Vagina (tissue), 2 donors: ENCODE data around the gene MTAP. TPM values are rescaled to one million over a fixed set of nuclear protein-coding genes. Genes with fewer than 3 reads are reported as not detected.

Experiments
- DNase-seq, 2 donors: peaks; one replicate each; pipeline ENCODE4 v3.0.0-alpha.2; 2017; ENCODE audit errors: extremely low spot score in 2 of 2
- H3K27ac ChIP-seq: fragments of 200-600 bp; sonication (generic); one replicate; pipeline ENCODE4 v1.5.1; 2019
- H3K27me3 ChIP-seq: fragments of 200-600 bp; sonication (generic); one replicate; pipeline ENCODE4 v1.5.1; 2019
- H3K36me3 ChIP-seq, 2 donors: fragments of 200-600 bp; sonication (generic); one replicate each; pipeline ENCODE4 v1.5.1; 2017 to 2019
- H3K4me1 ChIP-seq: fragments of 200-600 bp; sonication (generic); one replicate; pipeline ENCODE4 v1.5.1; 2019
- H3K4me3 ChIP-seq, 2 donors: fragments of 200-600 bp; sonication (generic); 1 replicate in 1 of 2; 2 replicates in 1 of 2; pipeline ENCODE4 v1.5.1; 2016 to 2019
- H3K9me3 ChIP-seq: fragments of 200-600 bp; sonication (generic); one replicate; pipeline ENCODE4 v1.5.1; 2019
- POLR2A ChIP-seq, 2 donors: fragments of 450-650 bp; IDR thresholded peaks; one replicate each; pipeline ENCODE4 v1.6.1; 2017; ENCODE audit warnings: antibody characterized with exemption in 2 of 2, mild to moderate bottlenecking in 2 of 2, moderate library complexity in 2 of 2
- POLR2AphosphoS5 ChIP-seq, 2 donors: sonication (generic); formaldehyde crosslinking; IDR thresholded peaks; one replicate each; pipeline ENCODE4 v1.9.0; 2017; ENCODE audit warnings: antibody characterized with exemption in 2 of 2, mild to moderate bottlenecking in 2 of 2, low read depth in 1 of 2; ENCODE audit not compliant: insufficient read depth in 1 of 2
- intact Hi-C: fragments of 100-400 bp; cut with DNase I; formaldehyde crosslinking; loops from one replicate; pipeline ENCODE4 v1.15.1; 2023
- total RNA-seq: library from RNA; depleted of rRNA; stranded (reverse); fragments of >200 nt; gene quantifications from one replicate; pipeline ENCODE4 v1.2.3, GENCODE V29; 2016
- TF ChIP-seq, protein P1 (sequence below), 3 experiments: fragments of 450-650 bp in 2 of 3; fragments of 200-600 bp in 1 of 3; sonication (generic) in 1 of 3; IDR thresholded peaks; one replicate each; pipeline ENCODE4 v1.5.1; 2017 to 2019; ENCODE audit warnings: antibody characterized with exemption in 3 of 3, mild to moderate bottlenecking in 2 of 3, moderate library complexity in 2 of 3

Gene MTAP
- total RNA-seq, 1 donor from 2014 or later, result 19.9 TPM

DNA sequence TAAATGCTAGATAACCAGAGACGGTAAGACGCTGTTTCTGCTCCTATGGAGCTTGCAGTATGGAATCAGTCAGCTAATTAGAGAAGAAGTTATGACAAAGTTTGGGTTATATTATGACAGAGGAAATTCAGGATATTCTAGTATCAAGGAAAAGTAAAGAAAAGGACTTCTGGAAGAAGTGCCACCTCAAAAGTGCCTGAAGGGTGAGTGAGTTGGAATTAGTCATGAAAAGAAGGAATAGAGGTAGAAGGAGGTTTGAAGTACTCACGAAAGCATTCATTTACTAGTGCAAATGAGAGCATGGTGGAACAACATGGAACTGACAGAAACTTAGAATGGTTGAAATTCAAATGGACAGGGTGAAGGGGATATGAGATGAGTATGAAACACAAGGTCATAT, 40.4 kb upstream of the MTAP start:
- H3K27ac ChIP-seq, result no peak overlapping the region
- no peaks in the 10 kb centered on the region for H3K36me3 ChIP-seq
- TF ChIP-seq, protein P1, sequence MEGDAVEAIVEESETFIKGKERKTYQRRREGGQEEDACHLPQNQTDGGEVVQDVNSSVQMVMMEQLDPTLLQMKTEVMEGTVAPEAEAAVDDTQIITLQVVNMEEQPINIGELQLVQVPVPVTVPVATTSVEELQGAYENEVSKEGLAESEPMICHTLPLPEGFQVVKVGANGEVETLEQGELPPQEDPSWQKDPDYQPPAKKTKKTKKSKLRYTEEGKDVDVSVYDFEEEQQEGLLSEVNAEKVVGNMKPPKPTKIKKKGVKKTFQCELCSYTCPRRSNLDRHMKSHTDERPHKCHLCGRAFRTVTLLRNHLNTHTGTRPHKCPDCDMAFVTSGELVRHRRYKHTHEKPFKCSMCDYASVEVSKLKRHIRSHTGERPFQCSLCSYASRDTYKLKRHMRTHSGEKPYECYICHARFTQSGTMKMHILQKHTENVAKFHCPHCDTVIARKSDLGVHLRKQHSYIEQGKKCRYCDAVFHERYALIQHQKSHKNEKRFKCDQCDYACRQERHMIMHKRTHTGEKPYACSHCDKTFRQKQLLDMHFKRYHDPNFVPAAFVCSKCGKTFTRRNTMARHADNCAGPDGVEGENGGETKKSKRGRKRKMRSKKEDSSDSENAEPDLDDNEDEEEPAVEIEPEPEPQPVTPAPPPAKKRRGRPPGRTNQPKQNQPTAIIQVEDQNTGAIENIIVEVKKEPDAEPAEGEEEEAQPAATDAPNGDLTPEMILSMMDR (IDR thresholded peaks at IDR 0.05), result no peak
- TF ChIP-seq POLR2AphosphoS5 (IDR thresholded peaks at IDR 0.05; ENCODE audit: insufficient read depth in 1 of 2, low read depth in 1 of 2) (no peak), POLR2A (IDR thresholded peaks at IDR 0.05) (no peak)
- DNase-seq, result no peak
- no peak overlapping the region for H3K4me3 ChIP-seq
- no peaks in the 10 kb centered on the region for H3K27me3 ChIP-seq
- H3K9me3 ChIP-seq, result no peaks in the 10 kb centered on the region
- intact Hi-C loops, result no loop called here
- no peaks in the 10 kb centered on the region for H3K4me1 ChIP-seq

DNA sequence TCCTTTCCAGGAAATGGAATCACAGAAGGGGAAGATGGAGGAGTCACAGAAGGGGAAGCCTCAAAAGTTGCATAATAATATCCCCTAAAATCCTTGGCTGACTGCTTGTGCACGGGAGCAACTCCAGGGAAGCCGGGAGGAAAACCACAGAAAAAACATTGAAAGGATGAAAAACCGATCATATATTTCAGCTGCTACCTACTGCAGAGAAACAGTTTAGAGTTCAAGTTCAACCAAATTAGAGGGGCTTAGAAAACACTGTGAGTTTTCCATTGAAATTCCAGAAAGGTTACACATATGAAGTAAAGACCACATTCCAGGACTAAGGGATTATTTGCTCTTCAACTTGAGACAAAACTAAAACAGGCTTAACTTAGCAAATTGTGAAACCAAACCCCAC, 37.6 kb upstream of the MTAP start:
- no peak overlapping the region for H3K27ac ChIP-seq
- no peaks in the 10 kb centered on the region for H3K36me3 ChIP-seq
- no peak overlapping the region for H3K4me3 ChIP-seq
- H3K4me1 ChIP-seq, result no peaks in the 10 kb centered on the region
- TF ChIP-seq, protein P1 (IDR thresholded peaks at IDR 0.05), result no peak
- TF ChIP-seq POLR2A (IDR thresholded peaks at IDR 0.05) (no peak), POLR2AphosphoS5 (IDR thresholded peaks at IDR 0.05; ENCODE audit: insufficient read depth in 1 of 2, low read depth in 1 of 2) (no peak)
- no peak for DNase-seq
- intact Hi-C loops, result no loop called here
- no peaks in the 10 kb centered on the region for H3K27me3 ChIP-seq
- no peaks in the 10 kb centered on the region for H3K9me3 ChIP-seq

DNA sequence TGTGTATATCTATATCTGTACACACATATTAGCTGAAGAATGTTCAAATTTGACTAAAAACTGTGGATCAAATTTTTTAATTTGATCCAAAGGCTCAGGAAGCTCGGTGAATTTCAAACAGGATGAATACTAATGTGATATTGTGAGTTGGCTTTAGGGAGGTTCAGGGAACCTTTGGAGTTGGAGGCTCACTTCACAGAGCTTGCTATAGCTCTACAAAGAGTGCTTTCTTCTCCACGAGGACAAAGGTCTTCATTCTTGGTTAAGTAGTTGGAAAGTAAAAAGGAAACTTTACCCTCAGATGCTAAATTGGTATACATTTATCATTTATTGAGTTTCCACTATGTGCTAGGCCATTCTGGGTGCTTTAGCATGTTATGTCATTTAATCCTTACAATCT, 36.3 kb upstream of the MTAP start:
- DNase-seq, result no peak
- Histone ChIP-seq H3K27me3 (no peaks in the 10 kb centered on the region), H3K4me1 (peaks cover 2% of the 10 kb centered on the region), H3K4me3 (no peak overlapping the region), H3K27ac (no peak overlapping the region), H3K36me3 (no peaks in the 10 kb centered on the region), H3K9me3 (no peaks in the 10 kb centered on the region)
- intact Hi-C loops, result no loop called here
- TF ChIP-seq POLR2A (IDR thresholded peaks at IDR 0.05) (no peak), POLR2AphosphoS5 (IDR thresholded peaks at IDR 0.05; ENCODE audit: insufficient read depth in 1 of 2, low read depth in 1 of 2) (no peak)
- TF ChIP-seq, protein P1 (IDR thresholded peaks at IDR 0.05), result no peak

DNA sequence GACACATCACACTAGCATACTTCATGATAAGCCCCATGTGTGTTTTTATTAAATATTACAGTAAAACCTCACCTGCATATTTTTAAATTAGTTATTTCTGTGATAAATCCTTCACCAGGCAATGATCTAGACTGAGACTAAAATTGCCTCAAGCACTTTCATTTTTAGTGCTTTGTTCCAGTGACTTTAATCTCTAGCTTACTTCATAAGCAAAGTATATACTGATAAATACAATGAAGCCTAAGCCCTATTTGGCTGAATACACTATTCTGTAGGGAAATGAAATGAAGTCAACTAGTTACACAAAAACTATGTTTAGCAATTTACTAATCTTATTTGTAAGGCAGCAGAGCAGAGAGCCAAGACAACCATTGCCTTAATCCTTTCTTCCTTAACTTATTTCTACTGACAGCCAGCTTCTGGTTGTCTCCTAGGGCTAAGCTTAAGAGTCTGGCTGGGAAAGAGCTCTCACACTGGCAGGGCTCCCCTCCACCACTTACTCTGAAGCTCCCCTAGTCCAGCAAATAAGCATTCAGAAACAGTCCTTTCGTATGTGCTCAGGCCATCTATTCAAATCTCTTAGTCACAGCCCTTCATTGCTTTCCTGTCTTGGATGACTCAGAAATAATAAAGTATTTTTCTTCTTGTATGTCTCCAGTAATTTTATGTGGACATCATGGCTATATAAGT, 31.4 kb upstream of the MTAP start:
- no peak overlapping the region for H3K27ac ChIP-seq
- no peaks in the 10 kb centered on the region for H3K36me3 ChIP-seq
- no peak overlapping the region for H3K4me3 ChIP-seq
- H3K27me3 ChIP-seq, result no peaks in the 10 kb centered on the region
- TF ChIP-seq, protein P1 (IDR thresholded peaks at IDR 0.05), result no peak
- TF ChIP-seq POLR2AphosphoS5 (IDR thresholded peaks at IDR 0.05; ENCODE audit: insufficient read depth in 1 of 2, low read depth in 1 of 2) (no peak), POLR2A (IDR thresholded peaks at IDR 0.05) (no peak)
- intact Hi-C loops, result no loop called here
- no peak for DNase-seq
- peaks cover 12% of the 10 kb centered on the region for H3K4me1 ChIP-seq
- no peaks in the 10 kb centered on the region for H3K9me3 ChIP-seq

DNA sequence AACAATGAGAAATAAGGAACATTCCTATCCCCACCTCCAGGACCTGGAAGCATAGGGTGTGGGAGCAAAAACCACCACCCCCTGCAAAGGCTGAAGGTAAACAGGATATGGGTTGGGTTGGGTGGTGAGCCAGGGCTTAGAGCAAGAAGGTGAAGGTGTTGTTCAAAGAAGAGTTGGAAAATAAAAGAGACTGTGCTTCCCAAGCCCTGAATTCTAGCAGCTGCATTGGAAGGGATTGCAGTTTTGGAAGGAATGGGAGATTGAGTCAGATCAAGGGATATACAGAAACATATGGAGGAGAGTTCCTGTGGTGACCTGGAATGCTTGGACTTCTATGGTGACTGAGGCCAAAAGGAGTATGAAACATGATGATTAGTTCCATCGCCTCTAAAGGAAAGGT, 24.7 kb upstream of the MTAP start:
- H3K4me1 ChIP-seq, result no peaks in the 10 kb centered on the region
- H3K27ac ChIP-seq, result no peak overlapping the region
- DNase-seq, result no peak
- no peaks in the 10 kb centered on the region for H3K9me3 ChIP-seq
- no peaks in the 10 kb centered on the region for H3K27me3 ChIP-seq
- no peaks in the 10 kb centered on the region for H3K36me3 ChIP-seq
- intact Hi-C loops, result loop anchor here (5.0 kb wide), 1 partner anchor 1610 kb away; no protein-coding TSS in a partner anchor
- TF ChIP-seq POLR2AphosphoS5 (IDR thresholded peaks at IDR 0.05; ENCODE audit: insufficient read depth in 1 of 2, low read depth in 1 of 2) (no peak), POLR2A (IDR thresholded peaks at IDR 0.05) (no peak)
- TF ChIP-seq, protein P1 (IDR thresholded peaks at IDR 0.05), result no peak
- no peak overlapping the region for H3K4me3 ChIP-seq
